ENCODE measurements around the gene TRPM4. TPM values are rescaled to one million over a fixed set of nuclear protein-coding genes. Genes with fewer than 3 reads are reported as not detected.
"Not testable (repeated sequence)": the region's sequence is repeated elsewhere in the genome, so short reads cannot be mapped to it uniquely, and the experiment has no call there.

Gene TRPM4
- total RNA-seq, 1 donor from 2014 or later: 15.0 TPM

DNA sequence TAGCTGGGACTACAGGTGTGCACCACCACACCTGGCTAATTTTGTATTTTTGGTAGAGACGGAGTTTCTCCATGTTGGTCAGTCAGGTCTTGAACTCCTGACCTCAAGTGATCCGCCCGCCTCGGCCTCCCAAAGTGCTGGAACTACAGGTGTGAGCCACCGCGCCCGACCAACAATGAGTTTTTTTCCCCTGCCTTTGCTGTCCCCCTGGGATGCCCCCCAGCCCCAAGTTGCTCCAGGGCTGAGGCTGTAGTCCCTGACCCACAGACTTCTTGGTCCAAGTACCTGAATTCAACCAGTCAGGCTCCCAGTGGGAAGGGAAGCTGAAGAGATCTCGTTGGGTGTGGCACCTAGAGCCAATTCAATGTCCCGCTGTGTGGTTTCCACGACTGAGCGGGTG is 66.8 kb downstream of the TRPM4 start:
- not testable (repeated sequence) for ATAC-seq; DNase-seq (ENCODE audit: low spot score)

DNA sequence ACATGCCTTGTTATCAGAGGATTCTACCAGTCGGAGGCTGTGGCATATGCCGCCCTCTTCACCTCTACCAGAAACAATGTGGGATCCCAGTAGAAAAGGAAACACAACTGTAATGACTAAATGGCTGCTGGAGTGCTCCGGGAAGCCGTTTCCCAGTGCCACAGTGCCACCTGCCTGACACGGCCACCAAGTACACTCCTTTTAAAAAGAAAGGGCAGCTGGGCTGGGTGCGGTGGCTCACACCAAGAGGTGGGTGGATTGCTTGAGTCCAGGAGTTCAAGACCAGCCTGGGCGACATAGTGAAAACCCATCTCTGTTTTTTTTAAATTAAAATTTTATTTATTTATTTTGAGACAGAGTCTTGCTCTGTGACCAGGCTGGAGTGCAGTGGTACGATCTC is 67.3 kb downstream of the TRPM4 start:
- DNase-seq (ENCODE audit: low spot score): peak; percentile 55
- peak; percentile 89 for ATAC-seq

DNA sequence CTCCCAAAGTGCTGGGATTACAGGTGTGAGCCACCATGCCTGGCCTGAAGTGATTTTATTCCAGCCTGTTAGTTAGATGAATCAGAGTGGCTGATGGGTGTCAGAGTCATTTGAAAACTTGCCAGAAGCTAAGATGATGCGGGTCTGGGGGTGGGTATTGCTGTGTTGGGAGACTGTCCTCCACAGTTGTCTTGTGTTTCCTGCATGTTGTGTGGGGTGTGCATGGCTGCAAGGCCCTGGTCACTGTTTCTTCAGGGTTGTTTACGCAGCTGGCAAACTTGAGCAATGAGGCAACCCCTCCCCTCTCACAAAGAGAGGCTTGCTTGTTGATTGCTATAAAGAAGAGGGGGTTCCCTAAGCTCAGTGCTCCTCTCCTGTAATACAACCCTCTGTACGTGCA is 71.8 kb downstream of the TRPM4 start:
- DNase-seq (ENCODE audit: low spot score) (no peak), ATAC-seq (no peak)

DNA sequence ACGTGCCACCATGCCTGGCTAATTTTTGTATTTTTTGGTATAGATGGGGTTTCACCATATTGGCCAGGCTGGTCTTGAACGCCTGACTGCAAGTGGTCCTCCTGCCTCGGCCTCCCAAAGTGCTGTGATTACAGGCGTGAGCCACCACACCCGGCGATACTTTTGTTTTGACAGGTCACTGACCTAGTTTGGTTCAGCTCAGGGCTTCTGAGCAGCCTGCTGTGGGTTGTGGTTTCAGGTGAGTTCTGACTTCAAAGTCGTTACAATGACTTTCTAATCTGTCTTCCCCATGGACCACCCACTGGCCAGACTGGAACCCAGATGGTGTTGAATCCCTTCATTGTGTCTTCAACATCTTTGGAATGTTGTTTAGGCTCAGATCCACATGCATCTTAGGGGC is 73.8 kb downstream of the TRPM4 start:
- no peak for ATAC-seq
- no peak for DNase-seq (ENCODE audit: low spot score)

DNA sequence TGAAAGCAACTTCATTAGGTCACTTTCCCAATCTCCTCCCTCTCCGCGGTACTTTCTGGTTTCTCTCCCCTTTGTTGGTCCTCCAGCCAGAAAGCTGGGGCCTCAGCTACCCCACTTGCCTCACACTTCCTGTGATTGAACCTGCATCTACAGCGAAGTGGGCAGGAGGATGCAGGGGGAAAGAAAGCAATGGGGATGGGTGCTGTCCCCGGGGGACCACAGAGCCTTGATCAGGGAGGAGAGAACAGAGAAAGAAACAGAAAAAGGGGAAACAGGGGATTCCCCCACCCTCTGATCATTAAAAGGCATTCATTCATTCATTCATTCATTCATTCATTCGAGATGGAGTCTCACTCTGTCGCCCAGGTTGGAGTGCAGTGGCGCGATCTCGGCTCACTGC is 74.2 kb downstream of the TRPM4 start:
- no peak for ATAC-seq
- DNase-seq (ENCODE audit: low spot score): no peak

DNA sequence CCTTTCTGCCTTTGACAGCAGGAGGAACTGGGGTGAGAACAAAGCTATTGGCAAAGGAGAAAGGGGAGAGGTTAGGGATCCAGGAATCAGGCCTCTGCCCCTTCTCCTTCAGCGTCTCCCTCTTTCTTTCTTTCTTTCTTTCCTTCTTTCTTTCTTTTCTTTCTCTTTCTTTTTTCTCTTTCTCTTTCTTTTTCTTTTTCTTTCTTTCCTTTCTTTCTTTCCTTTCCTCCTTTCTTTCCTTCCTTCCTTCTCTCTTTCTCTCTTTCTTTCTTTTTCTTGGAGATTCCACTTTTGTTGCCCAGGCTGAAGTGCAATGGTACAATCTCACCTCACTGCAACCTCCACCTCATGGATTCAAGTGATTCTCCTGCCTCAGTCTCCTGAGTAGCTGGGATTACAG is 75.6 kb downstream of the TRPM4 start:
- ATAC-seq: no peak

DNA sequence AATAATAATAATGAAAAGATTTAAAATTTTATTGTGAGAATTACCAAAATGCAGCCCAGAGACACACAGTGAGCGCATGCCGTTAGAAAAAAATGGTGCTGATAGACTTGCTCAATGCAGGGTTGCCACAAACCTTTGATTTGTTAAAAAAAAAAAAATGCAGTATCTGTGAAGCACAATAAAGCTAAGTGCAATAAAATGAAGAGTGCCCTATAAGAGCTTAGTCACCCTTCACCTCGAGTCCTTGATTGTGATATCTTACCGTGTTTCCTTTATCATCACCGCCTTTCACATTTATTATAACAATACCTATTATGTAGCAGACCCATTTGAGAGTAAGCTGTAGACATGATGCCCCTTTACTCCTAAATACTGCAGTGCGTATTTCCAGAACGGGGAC is 84.2 kb downstream of the TRPM4 start:
- ATAC-seq (no peak), DNase-seq (ENCODE audit: low spot score) (no peak)

More for the DNA sequence above, 75.6 kb downstream of the TRPM4 start:
- DNase-seq (ENCODE audit: low spot score): no peak

DNA sequence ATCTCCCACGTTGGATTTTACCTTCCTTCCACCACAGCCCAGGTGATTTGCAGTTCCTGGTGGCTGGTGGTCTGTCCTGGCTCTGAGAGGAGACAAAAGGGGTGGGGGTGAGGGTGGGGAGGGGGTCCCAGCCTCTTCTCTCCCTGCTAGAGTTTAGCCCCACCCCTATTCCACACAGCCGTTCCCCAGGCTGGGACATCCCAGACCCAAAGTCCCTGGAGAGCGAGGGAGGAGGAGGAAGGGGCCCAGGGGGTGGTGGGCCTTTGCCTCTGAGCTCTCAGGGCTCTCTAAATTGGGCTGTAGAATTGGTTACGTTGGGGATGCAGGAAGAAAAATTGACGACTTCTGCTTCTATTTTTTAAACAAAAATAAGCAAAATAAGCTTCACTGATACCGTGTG is 85.5 kb downstream of the TRPM4 start:
- ATAC-seq: no peak
- DNase-seq (ENCODE audit: low spot score): no peak

DNA sequence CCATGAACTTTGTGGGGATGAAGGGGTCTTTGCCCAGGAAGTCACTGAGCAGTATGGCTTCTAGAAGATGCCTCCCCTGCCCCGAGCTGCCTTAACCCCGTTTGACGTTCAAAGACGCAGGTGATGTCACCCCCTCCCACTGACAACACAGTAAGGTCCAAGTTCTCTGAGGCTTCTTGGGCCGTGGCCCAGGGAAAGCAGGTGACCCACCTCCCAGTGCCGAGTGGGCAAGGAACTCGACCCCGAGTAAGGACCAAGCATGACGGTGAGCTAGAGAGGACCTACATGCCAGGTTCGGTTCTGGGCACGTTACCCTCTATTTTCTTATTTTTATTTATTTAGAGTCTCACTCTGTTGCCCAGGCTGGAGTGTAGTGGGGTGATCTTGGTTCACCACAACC is 86.1 kb downstream of the TRPM4 start:
- ATAC-seq (no peak), DNase-seq (ENCODE audit: low spot score) (no peak)

DNA sequence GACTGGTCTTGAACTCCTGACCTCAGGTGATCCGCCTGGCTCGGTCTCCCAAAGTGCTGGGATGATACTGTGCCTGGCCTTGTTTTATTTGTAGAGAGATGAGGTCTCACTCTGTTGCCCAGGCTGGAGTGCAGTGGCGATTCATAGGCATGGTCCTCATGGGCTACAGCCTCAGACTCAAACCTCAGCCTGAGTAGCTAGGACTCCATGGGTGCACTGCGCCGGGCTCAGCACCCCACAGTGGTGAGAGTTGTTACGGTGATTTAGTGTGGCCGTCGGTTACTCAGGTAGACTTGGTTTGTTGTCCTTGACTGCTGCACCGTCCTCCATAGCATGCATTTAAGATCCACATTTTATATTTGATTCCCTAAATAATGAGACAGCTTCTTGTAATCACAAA is 86.7 kb downstream of the TRPM4 start:
- no peak for ATAC-seq
- no peak for DNase-seq (ENCODE audit: low spot score)

DNA sequence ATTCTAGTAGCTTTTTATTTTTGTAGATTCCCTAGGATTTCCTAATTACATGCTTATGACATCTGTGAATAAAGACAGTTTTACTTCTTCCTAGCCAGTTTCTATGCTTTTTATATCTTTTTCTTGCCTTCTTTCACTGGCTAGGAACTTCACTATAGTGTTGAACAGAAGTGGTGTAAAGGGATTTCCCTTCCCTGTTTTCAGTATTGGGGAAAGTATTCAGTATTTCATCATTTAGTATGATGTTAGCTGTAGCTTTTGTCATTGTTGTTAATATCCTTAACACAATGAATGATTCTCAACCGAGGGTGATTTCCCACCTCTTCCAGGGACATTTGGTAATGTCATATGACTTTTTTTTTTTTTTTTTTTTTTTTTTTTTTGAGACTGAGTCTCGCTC is 90.1 kb downstream of the TRPM4 start:
- DNase-seq (ENCODE audit: low spot score) (no peak), ATAC-seq (no peak)

DNA sequence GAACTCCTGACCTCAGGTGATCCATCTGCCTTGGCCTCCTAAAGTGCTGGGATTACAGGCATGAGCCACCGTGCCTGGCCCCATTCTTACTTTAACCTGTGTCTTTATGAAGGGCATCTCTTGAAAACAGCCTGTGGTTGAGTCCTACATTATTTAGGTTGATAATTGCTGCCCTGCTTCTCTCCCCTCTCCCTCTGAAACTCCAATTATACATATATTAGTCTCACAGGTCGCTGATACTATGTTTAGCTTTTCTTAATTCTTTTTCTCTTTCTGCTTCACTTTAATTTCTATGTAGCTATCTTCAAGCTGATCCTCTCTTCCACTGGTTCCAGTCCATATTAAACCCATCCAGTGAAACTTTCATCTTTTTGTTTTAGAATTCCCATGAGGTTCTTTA is 92.3 kb downstream of the TRPM4 start:
- ATAC-seq (no peak), DNase-seq (ENCODE audit: low spot score) (no peak)

DNA sequence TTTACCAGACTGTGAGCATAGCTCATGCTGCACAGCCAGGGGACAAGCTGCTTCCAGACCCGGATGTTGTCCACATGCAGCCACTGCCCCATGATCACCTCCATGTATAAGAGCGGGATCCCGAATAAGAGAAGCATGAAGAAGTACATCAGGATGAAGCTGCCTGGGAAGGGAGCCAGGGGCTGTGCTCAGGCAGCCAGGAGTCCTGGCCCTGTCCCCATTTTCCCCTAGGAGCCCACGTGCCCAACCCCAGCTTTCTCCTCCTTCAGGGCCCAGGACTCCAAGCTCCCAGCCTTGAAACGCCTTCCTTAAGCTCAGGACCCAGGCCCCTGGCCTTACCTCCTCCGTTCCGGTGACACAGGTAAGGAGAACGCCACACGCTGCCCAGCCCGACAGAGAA is 98.1 kb downstream of the TRPM4 start:
- DNase-seq (ENCODE audit: low spot score) (no peak), ATAC-seq (no peak)

DNA sequence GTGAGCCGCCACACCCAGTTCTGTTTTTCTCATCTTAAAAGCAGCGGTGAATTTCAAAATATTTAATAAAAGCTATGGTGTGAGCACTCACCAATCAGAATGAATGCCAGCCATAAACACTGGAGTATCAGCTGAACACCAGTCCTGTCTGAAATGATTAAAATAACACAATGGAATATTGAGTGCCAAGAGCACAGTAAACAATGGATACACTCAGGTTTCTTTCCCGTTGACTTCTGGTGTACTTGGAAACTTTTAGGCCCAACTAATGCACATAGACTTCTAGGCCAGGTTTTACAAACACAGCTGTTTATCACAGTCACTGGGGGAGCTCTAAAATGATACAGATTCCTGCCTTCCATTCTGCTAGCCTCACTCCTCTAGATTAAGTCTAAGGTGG is 99.1 kb downstream of the TRPM4 start:
- ATAC-seq (no peak), DNase-seq (ENCODE audit: low spot score) (no peak)

Other genes with a start within 250 kb of the TRPM4 start
- 0.23 TPM for gene DHDH, start 224.1 kb upstream of the TRPM4 start, total RNA-seq
- gene BAX, start 202.9 kb upstream of the TRPM4 start, total RNA-seq: 18.9 TPM
- 8,713 TPM for gene FTL, start 192.5 kb upstream of the TRPM4 start, total RNA-seq
- gene GYS1, start 164.5 kb upstream of the TRPM4 start, total RNA-seq: 13.6 TPM
- gene RUVBL2, start 163.9 kb upstream of the TRPM4 start, total RNA-seq: 34.3 TPM
- not detected for gene LHB, start 140.7 kb upstream of the TRPM4 start, total RNA-seq
- not detected for gene CGB3, start 133.5 kb upstream of the TRPM4 start, total RNA-seq
- not detected for gene CGB2, start 125.9 kb upstream of the TRPM4 start, total RNA-seq
- gene CGB1, start 120.9 kb upstream of the TRPM4 start, total RNA-seq: not detected
- gene CGB5, start 113.9 kb upstream of the TRPM4 start, total RNA-seq: not detected
- not detected for gene CGB8, start 108.7 kb upstream of the TRPM4 start, total RNA-seq
- not detected for gene CGB7, start 100.0 kb upstream of the TRPM4 start, total RNA-seq
- not detected for gene NTF4, start 93.0 kb upstream of the TRPM4 start, total RNA-seq
- gene KCNA7, start 85.1 kb upstream of the TRPM4 start, total RNA-seq: not detected
- 170 TPM for gene SNRNP70, start 72.3 kb upstream of the TRPM4 start, total RNA-seq
- gene LIN7B, start 43.4 kb upstream of the TRPM4 start, total RNA-seq: 5.5 TPM
- 2.2 TPM for gene C19orf73, start 38.6 kb upstream of the TRPM4 start, total RNA-seq
- gene PPFIA3, start 38.2 kb upstream of the TRPM4 start, total RNA-seq: 2.3 TPM
- gene HRC, start 2.4 kb upstream of the TRPM4 start, total RNA-seq: not detected
- 2.4 TPM for gene SLC6A16, start 167.4 kb downstream of the TRPM4 start, total RNA-seq
- 2.2 TPM for gene CD37, start 177.6 kb downstream of the TRPM4 start, total RNA-seq
- gene TEAD2, start 204.6 kb downstream of the TRPM4 start, total RNA-seq: 5.1 TPM
- gene DKKL1, start 206.1 kb downstream of the TRPM4 start, total RNA-seq: not detected
- not detected for gene KASH5, start 230.5 kb downstream of the TRPM4 start, total RNA-seq

Measured in left lobe of liver (tissue), 2 donors.